ENCODE data around the gene ZNF316.

GRCh38 chr7:6691103-6691502, 54.0 kb downstream of the ZNF316 start:
- TF ChIP-seq CTCF (IDR thresholded peaks at IDR 0.05) (no peak), POLR2A (IDR thresholded peaks at IDR 0.05) (no peak)
